Fibroblast of peridontal ligament (primary cell): Measurements from ENCODE around the gene SMYD3.

ENCODE experiments used
- DNase-seq: peaks from one replicate; pipeline ENCODE4 v3.0.0-alpha.2; 2010; ENCODE audit errors: extremely low read depth

The SMYD3 gene

DNA sequence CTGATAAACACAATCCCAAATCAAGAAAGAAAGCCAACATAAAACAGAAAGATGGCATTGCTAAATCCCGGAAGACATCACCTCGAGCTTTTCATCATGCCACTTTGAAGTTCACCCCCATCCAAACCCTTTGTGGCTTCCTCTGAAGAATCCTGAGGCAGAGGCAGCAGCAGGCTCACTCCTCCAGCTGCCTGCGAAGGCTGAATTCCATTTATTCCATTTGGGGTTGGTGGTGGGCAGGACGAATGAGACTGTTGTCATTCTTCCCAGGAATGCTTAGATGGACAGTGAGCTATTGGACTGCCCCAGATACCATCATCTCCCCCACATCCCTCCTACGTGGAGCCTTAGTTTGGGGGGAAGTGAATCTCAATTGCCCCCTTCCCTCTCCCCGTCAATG, 437.5 kb downstream of the SMYD3 start:
- no peak for DNase-seq

DNA sequence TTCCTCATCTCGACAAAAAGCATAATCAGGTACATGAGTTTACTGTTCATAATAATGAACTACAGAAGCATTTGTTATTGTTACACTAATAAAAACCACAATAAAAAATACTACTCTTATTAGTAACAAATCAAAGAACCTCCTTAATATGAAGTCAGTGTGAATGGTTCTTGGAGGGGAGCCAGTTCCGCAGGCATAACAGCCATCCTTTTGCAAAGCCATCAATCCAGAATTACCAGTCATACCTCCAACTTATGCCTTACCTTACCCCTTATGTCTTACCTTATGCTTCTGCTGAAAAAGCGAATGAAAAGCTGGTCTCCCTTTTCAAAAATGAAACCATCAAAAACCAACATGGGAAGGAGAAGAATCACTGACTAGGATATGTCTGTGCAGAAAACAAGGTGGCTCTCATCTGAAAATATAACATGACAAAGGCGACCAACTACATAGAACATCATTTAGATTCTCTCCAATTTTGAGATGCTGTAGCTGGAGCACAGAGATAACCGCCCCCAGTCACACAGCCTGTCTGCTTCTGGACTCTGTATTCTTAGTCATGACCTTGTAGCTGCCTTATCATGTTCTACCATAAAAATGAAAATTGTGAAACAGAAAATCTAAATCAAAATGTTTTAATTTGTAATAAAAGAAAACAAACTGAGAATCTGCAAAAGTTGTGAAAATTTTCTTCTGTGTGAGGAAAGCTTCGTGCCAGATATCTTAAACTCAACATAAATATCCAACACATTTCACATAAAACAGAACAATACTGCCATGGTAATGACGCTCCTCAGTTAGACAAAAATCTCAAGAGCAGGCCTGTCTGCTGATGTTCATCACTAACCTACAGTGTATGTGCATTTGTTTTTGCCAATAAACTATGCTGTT, 438.2 kb downstream of the SMYD3 start:
- DNase-seq, result no peak

DNA sequence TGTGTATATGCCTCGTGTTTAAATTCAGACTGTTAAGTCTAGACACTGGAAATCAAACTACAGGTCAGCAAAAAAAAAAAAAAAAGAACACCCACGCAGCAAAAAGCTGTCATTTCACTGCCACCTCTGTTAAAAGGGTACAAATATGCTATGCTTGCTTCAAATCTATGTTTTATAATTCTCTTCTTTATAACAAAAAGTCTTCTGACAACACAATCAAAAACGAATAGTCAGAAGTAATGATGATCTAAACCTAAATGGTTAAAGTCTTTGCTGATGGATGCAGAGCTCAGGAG, 438.9 kb downstream of the SMYD3 start:
- DNase-seq, result no peak

DNA sequence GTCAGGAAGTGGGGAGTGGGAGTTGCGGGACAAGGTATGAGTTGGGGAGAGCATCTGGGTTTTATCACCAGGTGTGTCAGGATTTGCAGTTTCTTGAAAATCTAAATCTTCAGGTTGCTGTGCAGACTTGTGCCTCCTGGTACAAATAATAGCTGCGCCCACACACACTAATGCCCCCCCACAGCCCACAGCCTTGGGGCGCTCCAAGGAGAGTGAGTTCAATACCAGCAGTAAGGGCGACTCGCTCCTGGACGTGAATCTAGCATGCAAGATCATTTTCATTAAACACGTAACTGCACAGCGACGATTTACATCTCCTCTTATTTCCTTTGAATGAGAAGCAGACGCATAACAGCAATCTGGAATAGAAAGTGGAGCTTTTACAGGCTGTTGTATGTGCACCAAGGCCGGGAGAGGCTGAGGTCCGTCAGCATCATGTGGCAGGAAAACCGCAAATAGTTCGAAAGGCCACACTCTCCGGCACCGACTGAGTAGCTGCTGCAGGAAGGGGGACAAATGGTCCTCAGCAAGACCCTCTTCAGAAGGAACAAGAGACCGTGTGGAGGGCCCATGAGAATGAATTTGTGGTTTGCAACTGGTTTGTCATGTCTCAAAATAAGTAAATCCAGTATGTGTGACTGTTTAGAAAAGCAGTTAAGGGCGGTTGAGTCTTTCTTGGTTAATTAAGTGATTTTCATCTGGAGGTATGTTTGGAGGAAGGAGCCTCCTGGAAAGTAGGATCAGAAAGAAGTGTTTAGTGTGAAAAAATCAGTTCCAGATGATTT, 439.5 kb downstream of the SMYD3 start:
- peak; percentile 75 for DNase-seq

DNA sequence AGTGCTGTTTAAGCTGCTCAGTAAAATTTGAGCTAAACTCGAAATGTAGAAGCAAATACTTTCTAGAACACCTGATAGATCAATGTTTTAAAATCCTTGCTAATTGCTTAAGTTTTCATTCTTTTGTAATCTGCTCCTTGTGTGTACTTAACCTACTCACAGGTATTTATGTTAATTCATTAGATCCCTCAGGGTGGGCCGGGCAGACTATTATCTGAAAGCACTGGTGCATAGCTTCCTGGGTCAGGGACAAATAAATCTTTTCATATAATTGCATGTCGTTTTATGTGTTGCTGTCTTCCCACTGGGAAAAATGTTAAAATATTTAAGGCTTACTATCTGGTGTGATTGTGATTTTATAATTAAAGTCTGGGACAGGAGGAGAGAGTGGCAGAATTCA, 440.5 kb downstream of the SMYD3 start:
- no peak for DNase-seq

DNA sequence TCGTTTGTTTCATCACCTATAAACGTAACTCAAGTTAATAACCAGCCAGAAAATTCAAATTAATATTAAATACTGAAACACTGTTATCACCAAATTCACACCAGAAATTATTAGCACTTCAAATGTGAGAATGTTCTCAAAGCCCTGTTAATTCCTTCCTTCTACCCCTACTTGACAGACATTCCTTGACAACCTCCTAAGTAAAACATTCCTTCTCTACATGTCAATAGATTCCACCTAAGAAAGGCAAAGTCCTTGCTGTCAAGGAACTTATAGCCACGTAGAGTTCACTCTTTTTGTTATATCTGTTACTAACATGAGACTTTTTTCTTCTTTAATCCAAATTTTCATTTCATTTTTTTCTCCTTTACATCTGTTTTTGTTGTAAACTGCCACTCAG, 441.5 kb downstream of the SMYD3 start:
- DNase-seq, result no peak

DNA sequence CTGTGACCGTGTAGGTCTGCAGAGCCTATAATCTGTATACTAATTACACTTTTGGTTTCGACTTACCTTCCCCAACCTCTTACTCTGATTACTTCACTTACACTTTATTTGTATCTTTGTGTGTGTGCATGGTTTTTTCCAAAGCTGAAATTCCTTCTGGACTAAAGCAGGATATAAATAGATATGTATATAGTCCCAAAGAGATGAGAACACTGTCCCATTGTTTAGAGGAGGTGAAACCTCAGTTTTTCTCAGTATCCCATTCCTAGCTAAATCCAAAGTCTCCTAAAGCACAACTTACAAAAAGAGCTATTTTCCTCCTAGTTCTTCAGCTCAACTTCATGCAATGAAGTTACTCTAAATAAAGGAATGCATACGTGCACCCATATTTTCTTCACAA, 442.2 kb downstream of the SMYD3 start:
- no peak for DNase-seq

DNA sequence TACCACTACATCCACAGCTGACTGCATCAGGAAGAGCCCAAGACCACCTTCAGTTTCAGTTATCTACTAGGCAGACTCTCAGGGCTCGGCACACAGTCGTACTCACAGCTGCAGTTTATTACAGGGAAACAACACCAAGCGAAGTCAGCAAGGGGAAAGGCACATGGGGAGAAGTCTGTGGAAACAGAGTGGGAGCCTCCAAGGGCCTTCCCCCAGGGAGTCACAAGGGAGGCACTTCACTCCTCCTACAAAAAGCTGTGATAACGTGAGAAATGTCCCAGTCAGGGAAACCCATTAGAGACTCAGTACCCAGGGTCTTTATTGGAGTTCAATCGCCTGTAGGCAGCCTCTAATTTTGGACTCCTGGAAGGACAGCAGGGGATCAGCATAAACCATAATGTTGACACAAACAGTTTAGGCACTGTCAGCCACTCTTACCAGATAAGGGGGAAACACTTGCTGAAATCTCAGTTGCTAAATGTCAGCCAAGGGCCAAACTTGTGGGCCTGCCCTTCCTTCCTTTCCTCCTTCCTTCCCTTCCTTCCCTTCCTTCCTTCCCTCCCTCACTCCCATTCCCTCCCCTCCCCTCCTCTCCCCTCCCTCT, 444.0 kb downstream of the SMYD3 start:
- no peak for DNase-seq

DNA sequence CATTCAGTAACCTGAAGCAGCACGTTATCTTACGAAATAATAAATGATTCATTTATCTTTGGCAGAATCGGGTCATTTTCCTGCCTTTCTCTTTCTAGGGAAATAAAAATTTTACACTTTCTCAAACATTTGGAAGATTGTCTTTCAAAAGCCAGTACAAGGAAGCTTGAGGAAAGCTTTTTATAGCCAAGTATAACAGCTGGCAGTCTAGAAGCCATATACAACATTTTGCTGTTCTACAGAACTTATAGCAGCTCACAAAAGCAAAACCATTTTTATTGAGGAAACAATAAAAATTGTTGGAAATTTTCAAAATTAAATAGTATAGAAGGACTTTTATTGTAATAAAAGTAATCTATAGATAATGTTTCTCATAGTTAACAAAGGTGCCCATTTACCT, 448.6 kb downstream of the SMYD3 start:
- peak; percentile 42 for DNase-seq

DNA sequence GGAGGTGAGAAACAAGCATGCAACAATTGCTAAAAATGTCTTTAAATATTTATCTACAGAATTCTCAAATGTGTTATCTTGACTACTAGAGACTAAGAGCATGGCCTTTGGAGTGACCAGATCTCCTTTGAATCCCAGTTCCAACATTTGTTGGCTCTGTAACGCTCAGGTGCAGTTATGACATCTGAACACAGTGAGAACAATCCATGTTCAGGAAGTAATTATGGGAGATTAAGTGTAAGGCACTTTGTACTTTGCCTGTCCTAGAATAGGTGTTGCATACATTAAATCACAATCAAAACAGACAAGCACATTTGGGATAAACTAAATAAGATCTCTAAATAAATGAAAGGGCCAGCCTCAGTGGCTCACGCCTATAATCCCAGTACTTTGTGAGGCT, 454.5 kb downstream of the SMYD3 start:
- DNase-seq, result no peak

DNA sequence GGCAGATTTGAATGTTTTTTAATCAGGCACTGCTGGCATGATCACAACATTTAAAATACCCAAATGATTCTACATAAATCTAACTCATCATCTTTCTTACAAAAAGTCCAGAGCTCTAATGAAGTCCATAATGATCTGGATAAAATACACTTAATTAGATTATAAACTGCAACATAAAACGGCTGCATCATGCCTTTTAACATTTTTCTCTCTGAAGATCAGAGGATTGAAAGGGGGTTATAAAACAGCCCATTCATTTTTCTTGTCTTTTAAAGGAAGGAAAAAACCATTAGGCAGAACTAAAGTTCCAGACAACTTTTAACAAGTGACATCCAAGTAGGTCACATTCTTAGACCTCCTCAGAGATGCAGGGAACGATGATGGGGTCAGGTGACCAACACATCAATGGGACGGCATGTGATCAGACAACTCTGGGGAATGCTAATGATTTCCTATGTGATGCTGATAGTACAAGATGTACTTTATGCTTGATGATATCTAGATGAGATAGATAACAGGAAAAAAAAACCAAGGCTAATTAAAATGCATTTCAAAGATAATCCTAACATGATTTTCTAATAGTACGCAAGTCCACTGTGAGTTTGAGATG, 455.1 kb downstream of the SMYD3 start:
- DNase-seq, result no peak

DNA sequence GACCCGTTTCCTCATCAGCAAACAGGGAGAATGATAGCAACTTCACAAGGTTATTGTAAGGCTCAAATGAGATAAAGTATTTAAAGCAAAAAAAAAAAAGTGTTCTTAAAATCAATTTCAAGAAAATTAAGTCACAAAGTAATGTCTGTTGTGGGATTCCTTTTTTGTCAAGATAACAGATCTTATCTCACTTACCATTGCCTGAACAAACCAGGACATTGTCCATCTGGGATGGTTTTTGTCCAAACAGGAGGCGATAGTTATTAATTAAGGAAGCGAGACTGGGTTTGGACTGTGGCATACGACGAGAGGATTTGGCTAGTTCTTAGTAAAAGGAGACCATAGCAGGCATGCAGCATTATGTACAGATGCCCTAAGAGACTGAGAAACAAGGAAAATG, 458.4 kb downstream of the SMYD3 start:
- DNase-seq, result no peak

DNA sequence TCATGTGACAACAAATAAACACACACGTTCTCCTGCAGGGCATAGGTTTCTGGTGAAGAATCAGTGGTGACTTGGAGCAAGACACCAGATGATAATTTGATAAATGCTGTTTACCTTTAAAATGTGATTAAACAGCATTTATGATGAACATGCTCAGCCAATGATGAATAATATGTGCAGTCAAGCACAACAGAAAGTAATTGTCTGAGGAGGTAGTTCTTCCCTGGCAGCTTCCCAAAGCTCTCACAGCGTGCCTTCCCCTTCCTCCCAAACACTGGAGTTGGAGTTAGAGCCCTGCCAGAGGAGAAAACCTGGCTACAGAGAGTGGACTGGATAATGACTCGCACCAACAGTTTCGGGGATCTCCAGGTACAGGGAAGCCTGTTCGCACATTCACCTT, 463.5 kb downstream of the SMYD3 start:
- no peak for DNase-seq

DNA sequence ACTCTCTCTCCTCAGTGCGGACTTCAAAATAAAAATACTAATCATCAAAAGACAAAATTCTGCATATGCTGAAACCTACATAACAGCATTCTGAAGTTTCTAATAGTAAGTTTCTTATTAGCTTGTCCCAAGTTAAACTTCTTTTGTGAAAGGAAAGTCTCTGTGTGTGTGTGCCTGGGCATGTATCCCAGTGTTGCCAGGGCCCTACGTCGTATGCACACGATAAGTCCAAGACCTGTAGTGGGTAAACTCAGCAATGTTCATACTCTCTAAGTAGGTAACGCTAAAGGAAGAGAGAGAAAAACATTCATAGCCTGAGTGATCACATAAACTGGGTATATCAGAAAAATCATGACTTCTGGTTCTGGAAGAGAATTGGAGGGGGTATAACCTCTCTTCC, 465.7 kb downstream of the SMYD3 start:
- no peak for DNase-seq

DNA sequence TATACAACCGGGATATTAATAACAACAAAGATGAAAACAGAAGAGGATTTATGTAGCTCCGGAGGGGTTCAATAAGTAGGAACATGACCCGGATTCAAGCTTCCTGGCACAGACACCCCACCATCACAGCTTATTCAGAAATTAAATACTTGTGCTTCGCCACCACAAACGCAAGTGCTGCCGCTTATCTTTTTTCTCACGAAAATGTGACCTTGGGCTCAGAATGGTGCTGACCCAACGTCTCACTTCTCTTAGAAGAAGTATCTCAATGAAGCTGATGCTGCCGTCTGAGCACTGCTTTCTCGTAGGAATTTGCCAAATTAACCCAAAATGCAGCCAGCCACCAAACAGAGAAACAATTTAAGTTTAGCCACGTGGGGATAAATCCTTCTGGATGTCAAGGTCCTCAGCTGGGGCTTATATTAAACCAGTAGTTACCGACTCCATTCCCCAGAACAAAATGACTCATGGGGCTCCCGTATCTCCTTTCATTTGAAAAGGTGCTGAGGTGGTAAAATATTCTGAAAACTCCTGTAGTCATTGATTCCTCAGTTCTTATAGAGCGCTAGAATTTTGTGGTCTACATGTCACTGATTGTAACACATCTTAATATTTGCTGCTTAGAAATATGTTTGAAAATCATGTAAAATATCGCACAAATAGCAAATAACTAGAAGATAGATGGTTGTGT, 466.7 kb downstream of the SMYD3 start:
- DNase-seq, result no peak

DNA sequence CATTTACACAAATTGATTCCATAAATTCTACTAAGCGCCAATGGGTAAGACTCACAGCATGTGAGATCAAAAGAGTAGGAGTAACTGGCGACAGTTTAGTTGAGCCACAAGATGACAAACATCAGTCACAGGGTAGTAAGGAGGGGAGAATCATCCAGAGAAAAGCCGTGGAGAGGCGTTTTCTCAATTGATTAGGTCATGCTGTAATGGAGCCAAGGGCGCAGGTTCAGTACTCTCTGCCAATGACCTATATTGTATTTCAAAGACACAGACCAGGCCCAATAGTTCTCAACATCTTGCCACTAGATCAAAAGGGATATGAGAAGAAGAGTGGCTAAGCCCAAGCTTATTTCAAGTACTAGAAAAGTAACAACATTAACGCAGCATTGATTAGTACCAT, 467.5 kb downstream of the SMYD3 start:
- DNase-seq, result no peak

DNA sequence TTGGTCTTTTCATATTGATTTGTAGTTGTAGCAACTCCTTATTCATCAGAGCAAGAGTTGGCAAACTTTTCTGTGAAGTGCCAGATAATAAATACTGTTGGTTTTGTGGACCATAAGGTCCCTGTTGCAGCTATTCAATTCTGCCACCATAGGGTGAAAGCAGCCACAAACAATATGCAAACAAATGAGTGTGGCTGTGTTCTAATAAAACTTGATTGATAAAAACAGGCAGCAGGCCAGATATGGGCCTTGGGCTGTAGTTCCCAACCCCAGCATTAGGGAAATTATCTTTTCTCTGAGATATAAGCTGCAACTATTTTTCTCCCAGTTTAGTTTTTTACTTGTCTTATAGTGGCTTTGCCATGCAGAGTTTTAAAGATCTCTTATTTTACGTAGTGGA, 469.2 kb downstream of the SMYD3 start:
- no peak for DNase-seq

DNA sequence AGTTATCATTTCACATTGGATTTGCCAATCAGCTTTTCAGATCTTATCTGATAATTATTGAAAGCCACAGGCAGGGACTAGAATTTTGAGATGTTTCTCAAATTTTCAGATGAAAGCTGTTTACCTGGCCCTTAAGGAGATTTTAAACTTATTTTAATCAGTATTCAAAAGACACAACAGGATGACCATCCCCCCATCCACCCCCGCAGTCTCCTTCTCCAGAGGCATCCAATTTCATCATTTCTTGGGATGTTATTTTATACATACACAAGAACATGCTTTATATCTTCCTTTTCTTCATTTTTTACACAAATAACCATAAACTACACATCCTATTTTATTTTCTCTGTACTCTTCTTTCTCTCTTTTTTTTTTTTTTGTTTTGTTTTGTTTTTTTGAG, 470.9 kb downstream of the SMYD3 start:
- DNase-seq, result no peak

DNA sequence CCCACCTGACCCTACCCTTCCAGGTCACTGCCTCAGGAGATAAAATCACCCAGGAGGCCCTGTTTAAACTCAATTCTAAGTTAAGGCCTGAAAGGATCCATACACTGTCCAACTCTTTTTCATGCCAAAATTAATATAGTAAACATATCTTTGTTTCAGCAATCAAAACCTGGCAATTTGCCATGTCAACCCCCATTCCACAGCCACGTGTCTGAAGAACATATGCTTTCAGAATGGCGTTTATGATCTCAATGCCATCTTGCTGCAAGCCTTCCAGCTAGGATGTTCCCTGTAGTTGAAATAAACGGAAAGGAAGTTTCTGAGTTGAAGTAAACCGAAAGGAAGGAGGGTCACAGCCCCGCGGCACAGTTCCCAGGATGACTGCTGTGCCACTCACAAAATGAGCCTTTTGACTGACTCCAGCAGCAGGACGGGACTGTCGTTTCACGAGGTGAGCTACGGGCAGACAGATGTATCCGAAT, 472.0 kb downstream of the SMYD3 start:
- DNase-seq, result peak; percentile 27

DNA sequence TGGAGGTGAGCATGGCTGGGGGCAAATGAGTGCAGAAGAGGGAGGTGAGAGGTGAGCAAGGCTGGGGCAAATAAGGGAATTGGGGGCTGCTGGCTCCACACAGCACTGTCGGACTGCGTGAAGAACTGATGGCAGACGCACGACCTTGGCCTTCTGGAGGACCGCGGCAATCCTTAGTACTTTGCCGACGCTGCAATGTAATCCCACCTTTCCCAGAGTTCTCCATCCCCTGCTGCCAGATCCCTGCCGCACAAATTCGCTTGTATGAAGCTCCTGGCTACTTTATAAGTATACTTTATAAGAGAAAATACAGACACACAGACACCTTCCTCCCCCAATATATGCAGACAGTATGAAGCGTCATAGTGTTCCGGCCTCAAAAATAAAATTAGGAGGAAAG, 472.4 kb downstream of the SMYD3 start:
- DNase-seq, result no peak

DNA sequence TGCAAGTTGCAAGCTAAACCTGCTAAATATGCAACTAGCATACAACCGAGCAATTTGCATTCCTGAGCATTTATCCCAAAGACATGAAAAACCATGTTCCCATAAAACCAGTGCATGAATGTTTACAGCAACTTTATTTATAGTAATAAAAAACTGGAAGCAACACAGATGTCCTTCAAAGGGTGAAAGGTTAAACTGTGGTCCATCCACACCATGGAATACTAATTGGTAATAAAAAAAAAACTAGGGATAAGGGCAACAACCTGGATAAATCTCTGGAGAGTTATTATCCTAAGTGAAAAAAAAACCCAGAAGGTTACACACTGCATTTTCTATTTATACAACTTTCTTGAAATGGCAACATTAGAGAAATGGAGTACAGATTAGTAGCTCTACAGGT, 474.1 kb downstream of the SMYD3 start:
- DNase-seq, result peak; percentile 20

DNA sequence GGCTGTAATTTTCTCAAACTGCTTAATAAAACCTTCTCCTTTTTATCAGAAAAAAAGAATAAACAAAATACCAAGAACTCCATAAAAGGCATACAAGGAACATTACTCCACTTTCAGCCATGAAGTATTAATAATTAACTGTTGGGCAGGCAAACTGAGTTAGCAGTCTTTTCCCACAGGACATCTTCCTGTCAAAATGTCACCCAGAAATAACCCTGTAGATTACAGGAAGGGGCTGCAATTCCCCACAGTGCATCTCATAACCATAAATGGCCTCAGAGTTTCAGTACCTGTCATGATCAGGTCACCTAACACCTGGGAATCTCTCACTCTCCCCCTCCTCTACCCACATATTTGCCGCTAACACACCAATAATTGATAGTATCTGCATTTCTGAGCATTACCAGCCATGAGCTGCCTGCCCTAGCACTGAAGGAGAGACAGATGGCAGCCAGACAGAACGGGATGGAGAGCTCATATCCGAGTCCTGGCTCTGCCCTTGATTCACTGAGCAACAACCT, 475.0 kb downstream of the SMYD3 start:
- no peak for DNase-seq
